Measurements from ENCODE around the gene USP25. TPM values are rescaled to one million over a fixed set of nuclear protein-coding genes. Genes with fewer than 3 reads are reported as not detected.

USP25 gene
- total RNA-seq, 3 donors from 2014 or later (not counting 1 experiment from before 2014, with no cell fraction given): 67.0 to 95.4 (median 76.4) TPM

DNA sequence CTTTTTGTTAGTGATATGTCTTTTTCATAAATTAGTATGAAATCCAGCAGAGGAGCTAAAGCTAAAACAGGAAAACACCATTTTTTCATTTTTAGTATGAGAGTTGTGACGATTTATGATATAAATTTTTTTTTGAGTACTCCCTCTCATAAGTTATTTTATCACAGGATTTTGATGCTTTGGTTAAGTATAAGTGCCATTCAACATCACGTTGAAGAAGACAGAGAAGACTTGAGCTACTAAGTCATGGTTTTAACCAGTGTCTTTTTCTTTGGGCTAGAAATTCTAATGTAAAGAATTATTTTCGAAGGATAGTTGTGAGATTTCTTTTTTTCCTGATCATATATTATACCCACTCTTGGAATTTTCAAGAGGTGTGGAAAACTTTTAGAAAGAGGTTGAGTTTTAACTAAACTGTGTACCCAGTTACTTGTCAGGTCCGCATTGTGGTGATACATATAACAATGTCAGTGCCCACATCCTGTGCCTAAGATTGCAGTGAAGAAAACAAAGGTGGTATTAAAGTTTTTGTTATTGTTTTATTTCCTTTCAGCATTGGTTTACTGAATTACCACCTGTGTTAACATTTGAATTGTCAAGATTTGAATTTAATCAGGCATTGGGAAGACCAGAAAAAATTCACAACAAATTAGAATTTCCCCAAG is 93.8 kb downstream of the USP25 start:
- Mint-ChIP-seq H3K9me3 (no peaks in the 10 kb centered on the region), H3K36me3 (no peaks in the 10 kb centered on the region), H3K4me1 (peaks cover 25 to 26% of the 10 kb centered on the region in 2 donors), H3K27ac (peak overlapping the region; percentile 46 to 77), H3K4me3 (peak overlapping the region; percentile 72), H3K27me3 (ENCODE audit: low read depth in 2 of 2) (no peaks in the 10 kb centered on the region)
- Histone ChIP-seq H3K36me3 (ENCODE audit: control insufficient read depth, insufficient read depth, low read length) (peaks cover 23% of the 10 kb centered on the region), H3K27ac (ENCODE audit: low read length) (peak overlapping the region; percentile 4), H3K4me1 (ENCODE audit: control insufficient read depth, insufficient read depth, low read length) (peaks cover 5% of the 10 kb centered on the region), H3K4me3 (ENCODE audit: low read length) (no peak overlapping the region), H3K9me3 (ENCODE audit: control insufficient read depth, insufficient read depth, low read length) (no peaks in the 10 kb centered on the region), H3K27me3 (ENCODE audit: control insufficient read depth, insufficient read depth, low read length) (no peaks in the 10 kb centered on the region)
- TF ChIP-seq, protein P1, sequence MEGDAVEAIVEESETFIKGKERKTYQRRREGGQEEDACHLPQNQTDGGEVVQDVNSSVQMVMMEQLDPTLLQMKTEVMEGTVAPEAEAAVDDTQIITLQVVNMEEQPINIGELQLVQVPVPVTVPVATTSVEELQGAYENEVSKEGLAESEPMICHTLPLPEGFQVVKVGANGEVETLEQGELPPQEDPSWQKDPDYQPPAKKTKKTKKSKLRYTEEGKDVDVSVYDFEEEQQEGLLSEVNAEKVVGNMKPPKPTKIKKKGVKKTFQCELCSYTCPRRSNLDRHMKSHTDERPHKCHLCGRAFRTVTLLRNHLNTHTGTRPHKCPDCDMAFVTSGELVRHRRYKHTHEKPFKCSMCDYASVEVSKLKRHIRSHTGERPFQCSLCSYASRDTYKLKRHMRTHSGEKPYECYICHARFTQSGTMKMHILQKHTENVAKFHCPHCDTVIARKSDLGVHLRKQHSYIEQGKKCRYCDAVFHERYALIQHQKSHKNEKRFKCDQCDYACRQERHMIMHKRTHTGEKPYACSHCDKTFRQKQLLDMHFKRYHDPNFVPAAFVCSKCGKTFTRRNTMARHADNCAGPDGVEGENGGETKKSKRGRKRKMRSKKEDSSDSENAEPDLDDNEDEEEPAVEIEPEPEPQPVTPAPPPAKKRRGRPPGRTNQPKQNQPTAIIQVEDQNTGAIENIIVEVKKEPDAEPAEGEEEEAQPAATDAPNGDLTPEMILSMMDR (IDR thresholded peaks at IDR 0.05): no peak
- ATAC-seq: peak; percentile 82 to 94 (median 84)
- WGBS (ENCODE audit: insufficient coverage): 55% methylated on average over 1 of the region's 4 CpGs
- intact Hi-C loops (cut with micrococcal nuclease): loop anchor here (2.0 kb wide), 1 partner anchor 91 kb away; no protein-coding TSS in a partner anchor
- DNase-seq: peak in 1 of 2 donors; percentile 64

DNA sequence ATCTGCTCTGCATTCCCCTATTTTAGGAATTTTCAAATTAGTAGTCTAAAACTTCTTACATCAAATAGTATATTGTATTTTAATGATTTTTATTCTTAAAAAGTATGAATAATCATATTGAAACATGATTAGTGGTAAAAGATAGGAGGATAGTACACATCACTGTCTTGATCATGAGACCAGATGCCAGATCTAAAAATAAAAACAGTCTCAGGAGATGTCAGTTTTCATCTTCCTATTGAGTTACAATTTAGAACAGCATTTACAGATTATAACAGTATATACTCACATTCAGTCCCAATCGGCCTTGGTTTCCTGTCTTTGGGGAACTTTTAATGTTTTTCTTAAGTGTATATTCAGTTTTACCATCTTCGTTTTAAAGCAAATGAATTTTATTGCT is 95.9 kb downstream of the USP25 start:
- DNase-seq: no peak
- Mint-ChIP-seq H3K4me3 (no peak overlapping the region), H3K27ac (peak overlapping the region in 1 of 2 donors; percentile 45), H3K4me1 (peaks cover 22 to 25% of the 10 kb centered on the region in 2 donors), H3K36me3 (no peaks in the 10 kb centered on the region), H3K27me3 (ENCODE audit: low read depth in 2 of 2) (no peaks in the 10 kb centered on the region), H3K9me3 (no peaks in the 10 kb centered on the region)
- no peak overlapping the region for H3K4me3 ChIP-seq (ENCODE audit: low read length)
- intact Hi-C loops (cut with micrococcal nuclease): no loop called here
- H3K9me3 ChIP-seq (ENCODE audit: control insufficient read depth, insufficient read depth, low read length): no peaks in the 10 kb centered on the region
- no CpG with 5 or more reads among the region's 2 CpGs for WGBS (ENCODE audit: insufficient coverage)
- TF ChIP-seq, protein P1 (IDR thresholded peaks at IDR 0.05): no peak
- ATAC-seq: no peak
- H3K36me3 ChIP-seq (ENCODE audit: control insufficient read depth, insufficient read depth, low read length): peaks cover 19% of the 10 kb centered on the region
- H3K27ac ChIP-seq (ENCODE audit: low read length): no peak overlapping the region
- no peaks in the 10 kb centered on the region for H3K27me3 ChIP-seq (ENCODE audit: control insufficient read depth, insufficient read depth, low read length)
- peaks cover 5% of the 10 kb centered on the region for H3K4me1 ChIP-seq (ENCODE audit: control insufficient read depth, insufficient read depth, low read length)

DNA sequence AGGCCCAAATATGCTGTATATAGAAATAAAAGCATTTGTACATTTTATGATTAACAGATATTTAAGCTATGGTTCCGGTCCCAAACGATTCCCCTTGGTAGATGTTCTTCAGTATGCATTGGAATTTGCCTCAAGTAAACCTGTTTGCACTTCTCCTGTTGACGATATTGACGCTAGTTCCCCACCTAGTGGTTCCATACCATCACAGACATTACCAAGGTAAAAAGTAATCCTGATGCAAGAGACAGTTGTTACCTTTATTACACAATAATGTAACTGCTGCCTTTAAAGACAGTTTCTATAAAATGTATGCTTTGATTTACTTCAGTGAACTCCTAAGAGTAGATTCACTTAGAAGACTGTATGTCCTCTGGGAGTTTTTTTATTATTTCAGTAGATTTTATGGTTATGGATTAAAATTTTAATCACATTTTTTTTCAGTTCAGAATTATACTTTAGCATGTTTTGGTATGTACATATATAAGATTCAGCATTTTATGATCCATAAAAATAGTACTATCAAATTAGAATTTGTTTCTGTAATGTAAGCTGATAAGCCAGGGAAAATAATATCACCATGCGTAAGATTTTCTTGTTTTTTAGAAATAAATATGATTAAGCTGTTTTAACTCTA is 96.5 kb downstream of the USP25 start:
- Mint-ChIP-seq H3K36me3 (peaks cover 3% of the 10 kb centered on the region), H3K4me3 (no peak overlapping the region), H3K27me3 (ENCODE audit: low read depth in 2 of 2) (no peaks in the 10 kb centered on the region), H3K4me1 (peaks cover 26 to 29% of the 10 kb centered on the region in 2 donors), H3K27ac (peak overlapping the region; percentile 33 to 57), H3K9me3 (no peaks in the 10 kb centered on the region)
- intact Hi-C loops (cut with micrococcal nuclease): no loop called here
- Histone ChIP-seq H3K27ac (ENCODE audit: low read length) (no peak overlapping the region), H3K4me3 (ENCODE audit: low read length) (no peak overlapping the region), H3K27me3 (ENCODE audit: control insufficient read depth, insufficient read depth, low read length) (no peaks in the 10 kb centered on the region), H3K36me3 (ENCODE audit: control insufficient read depth, insufficient read depth, low read length) (peaks cover 20% of the 10 kb centered on the region), H3K4me1 (ENCODE audit: control insufficient read depth, insufficient read depth, low read length) (peaks cover 5% of the 10 kb centered on the region), H3K9me3 (ENCODE audit: control insufficient read depth, insufficient read depth, low read length) (no peaks in the 10 kb centered on the region)
- 41% methylated on average over 4 of the region's 5 CpGs for WGBS (ENCODE audit: insufficient coverage)
- DNase-seq (peak in 1 of 2 donors; percentile 75), ATAC-seq (peak in 2 of 3 donors; percentile 56 to 58)
- TF ChIP-seq, protein P1 (IDR thresholded peaks at IDR 0.05): peak; percentile 39
